Stomach (tissue), 4 donors: ENCODE results near the gene SLFN12L.

ENCODE experiments used
- CTCF ChIP-seq, 7 experiments: fragments of 450-650 bp in 4 of 7; fragments of 200-600 bp in 3 of 7; sonication (generic) in 3 of 7; IDR thresholded peaks; one replicate each; pipeline ENCODE4 v1.5.1; 2016 to 2019; ENCODE audit warnings: antibody characterized with exemption in 7 of 7, control low read depth in 2 of 7, mild to moderate bottlenecking in 1 of 7
- EP300 ChIP-seq: sonication (generic); formaldehyde crosslinking; IDR thresholded peaks from one replicate; pipeline ENCODE4 v1.6.1; 2017; ENCODE audit warnings: antibody characterized with exemption
- POLR2AphosphoS5 ChIP-seq, 3 donors: sonication (generic); formaldehyde crosslinking; IDR thresholded peaks; one replicate each; pipeline ENCODE4 v1.6.1; 2016; ENCODE audit warnings: antibody characterized with exemption in 3 of 3

GRCh38 chr17:35453171-35453570, 84.3 kb downstream of the SLFN12L start:
- TF ChIP-seq CTCF (IDR thresholded peaks at IDR 0.05), result no peak
- TF ChIP-seq POLR2AphosphoS5 (IDR thresholded peaks at IDR 0.05), result no peak
- no peak for TF ChIP-seq EP300
